AG04450 (cell line): Measurements from ENCODE around the gene WHRN. TPM values are rescaled to one million over a fixed set of nuclear protein-coding genes. Genes with fewer than 3 reads are reported as not detected.

Source experiments
- CTCF ChIA-PET: fragments of 300-600, 350-600 bp; formaldehyde crosslinking; extraction: SDS; loops from one replicate; lab custom pipeline; 2022; ENCODE audit warnings: antibody characterized with exemption, inconsistent platforms; lab: Charles Lee
- POLR2A ChIA-PET: fragments of 350-600 bp; formaldehyde crosslinking; extraction: SDS; loops from one replicate; lab custom pipeline; 2021; ENCODE audit warnings: antibody characterized with exemption, inconsistent platforms; lab: Yijun Ruan, JAX
- DNase-seq: peaks from one replicate; pipeline ENCODE4 v3.0.0-alpha.2; 2011; ENCODE audit warnings: low read depth, low spot score
- H3K27ac ChIP-seq: one replicate; pipeline ENCODE4 v1.5.1; 2012; ENCODE audit warnings: low read depth, low read length, control low read depth
- H3K27me3 ChIP-seq: one replicate; pipeline ENCODE4 v1.6.0; 2012; ENCODE audit warnings: low read length; ENCODE audit not compliant: control insufficient read depth, insufficient read depth
- H3K4me3 ChIP-seq: 2 replicates; pipeline ENCODE4 v1.5.1; 2011; ENCODE audit warnings: mild to moderate bottlenecking, low read depth, low read length, control low read depth
- H3K9me3 ChIP-seq: 2 replicates; pipeline ENCODE4 v1.5.1; 2012; ENCODE audit warnings: low read length; ENCODE audit not compliant: control insufficient read depth, insufficient read depth
- polyA plus RNA-seq: library from polyadenylated mRNA; depleted of rRNA; stranded (reverse); fragments of >200 nt; gene quantifications from 2 replicates; pipeline ENCODE4 v1.2.3, GENCODE V29; 2011
- TF ChIP-seq, protein P1 (sequence below): IDR thresholded peaks from 2 replicates; pipeline ENCODE4 v1.5.1; 2011; ENCODE audit warnings: low read depth, low read length, control low read depth, inconsistent platforms

WHRN gene
- polyA plus RNA-seq, 1 experiment, result 1.1 TPM

DNA sequence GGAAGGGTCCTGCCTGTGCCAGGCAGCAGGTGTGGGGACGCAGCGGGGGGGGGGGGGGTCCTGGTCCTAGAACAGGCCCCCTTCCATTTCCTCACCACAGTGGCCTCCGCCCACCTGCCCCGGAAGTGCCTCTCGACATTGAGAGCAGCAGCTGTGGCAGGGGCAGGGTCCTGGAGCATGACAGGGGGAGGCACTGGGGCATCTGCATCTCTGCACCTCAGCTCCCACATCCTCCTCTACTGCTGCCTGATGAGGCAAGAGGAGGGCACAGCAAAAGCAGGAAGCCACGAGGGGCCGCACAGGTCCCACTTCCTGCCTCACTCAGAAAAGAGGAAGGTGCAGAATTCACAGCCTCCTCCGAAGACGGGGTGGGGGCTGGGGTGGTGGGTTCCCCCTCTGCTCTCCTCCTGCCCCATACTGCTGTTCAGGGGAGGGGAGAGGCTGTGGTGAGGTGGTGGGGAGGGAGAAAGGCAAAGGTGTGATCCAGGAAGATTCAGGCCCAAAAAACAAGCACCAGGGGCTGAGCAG, 132.3 kb downstream of the WHRN start:
- H3K27me3 ChIP-seq, result no peaks in the 10 kb centered on the region
- TF ChIP-seq, protein P1, sequence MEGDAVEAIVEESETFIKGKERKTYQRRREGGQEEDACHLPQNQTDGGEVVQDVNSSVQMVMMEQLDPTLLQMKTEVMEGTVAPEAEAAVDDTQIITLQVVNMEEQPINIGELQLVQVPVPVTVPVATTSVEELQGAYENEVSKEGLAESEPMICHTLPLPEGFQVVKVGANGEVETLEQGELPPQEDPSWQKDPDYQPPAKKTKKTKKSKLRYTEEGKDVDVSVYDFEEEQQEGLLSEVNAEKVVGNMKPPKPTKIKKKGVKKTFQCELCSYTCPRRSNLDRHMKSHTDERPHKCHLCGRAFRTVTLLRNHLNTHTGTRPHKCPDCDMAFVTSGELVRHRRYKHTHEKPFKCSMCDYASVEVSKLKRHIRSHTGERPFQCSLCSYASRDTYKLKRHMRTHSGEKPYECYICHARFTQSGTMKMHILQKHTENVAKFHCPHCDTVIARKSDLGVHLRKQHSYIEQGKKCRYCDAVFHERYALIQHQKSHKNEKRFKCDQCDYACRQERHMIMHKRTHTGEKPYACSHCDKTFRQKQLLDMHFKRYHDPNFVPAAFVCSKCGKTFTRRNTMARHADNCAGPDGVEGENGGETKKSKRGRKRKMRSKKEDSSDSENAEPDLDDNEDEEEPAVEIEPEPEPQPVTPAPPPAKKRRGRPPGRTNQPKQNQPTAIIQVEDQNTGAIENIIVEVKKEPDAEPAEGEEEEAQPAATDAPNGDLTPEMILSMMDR, result no peak
- no peak overlapping the region for H3K4me3 ChIP-seq
- no peak overlapping the region for H3K27ac ChIP-seq
- POLR2A ChIA-PET, result interaction anchor here (1.4 kb wide), 1 partner anchor 9 kb away, joined by 4 read pairs; no protein-coding TSS in a partner anchor
- CTCF ChIA-PET, result no interaction called here
- H3K9me3 ChIP-seq, result no peaks in the 10 kb centered on the region
- DNase-seq, result no peak

DNA sequence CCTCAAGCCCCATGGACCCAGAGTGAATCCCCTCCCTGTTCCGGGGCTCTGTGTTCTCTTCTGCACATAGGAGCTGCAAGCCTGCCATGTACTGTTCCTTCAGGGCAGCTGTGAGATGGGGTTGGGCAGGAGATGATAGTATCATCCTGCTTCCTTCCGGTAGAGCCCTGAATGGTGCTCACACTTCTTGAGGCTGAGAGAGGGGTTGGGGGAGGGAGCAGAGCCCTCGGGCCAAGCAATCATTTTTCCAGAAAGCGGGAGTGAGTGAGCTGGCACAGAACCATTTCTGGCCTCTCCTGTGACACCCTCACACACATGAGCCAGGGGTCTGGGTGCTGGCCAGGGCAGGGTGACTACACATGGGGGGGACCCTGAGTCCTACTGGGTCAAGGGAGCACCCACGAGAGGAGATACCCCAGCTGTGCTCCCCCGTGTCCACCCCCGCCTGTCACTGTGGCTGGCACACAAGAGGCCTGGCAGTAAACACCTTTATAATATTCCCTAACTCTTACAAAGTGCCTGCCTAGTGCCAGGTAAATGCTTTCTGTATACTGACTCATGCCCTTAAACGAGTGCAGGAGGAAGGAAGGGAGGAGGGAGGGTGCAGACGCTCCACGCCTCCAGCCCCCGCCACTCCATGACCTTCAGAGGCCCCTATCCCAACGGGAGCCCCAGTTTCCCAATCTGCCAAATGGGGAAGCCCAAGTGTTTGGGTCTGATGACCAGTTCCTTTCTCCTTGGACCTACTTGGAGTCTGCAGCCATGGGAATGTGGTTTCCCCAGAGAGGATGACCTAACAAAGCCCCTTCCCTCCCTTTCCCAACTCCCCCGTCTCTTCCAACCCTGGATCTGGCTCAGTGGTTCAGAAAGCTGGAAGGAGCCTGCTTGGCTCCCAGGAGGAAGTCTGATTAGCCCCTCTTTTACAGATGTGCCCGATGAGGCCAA, 133.0 kb downstream of the WHRN start:
- ChIA-PET CTCF (no interaction called here), POLR2A (interaction anchor here (1.4 to 1.7 kb wide), 2 partner anchors 8 to 15 kb away, joined by 4 to 5 read pairs; partner anchors contain the start of gene AKNA)
- Histone ChIP-seq H3K27me3 (no peaks in the 10 kb centered on the region), H3K27ac (no peak overlapping the region), H3K4me3 (no peak overlapping the region), H3K9me3 (no peaks in the 10 kb centered on the region)
- no peak for DNase-seq
- TF ChIP-seq, protein P1, result no peak

DNA sequence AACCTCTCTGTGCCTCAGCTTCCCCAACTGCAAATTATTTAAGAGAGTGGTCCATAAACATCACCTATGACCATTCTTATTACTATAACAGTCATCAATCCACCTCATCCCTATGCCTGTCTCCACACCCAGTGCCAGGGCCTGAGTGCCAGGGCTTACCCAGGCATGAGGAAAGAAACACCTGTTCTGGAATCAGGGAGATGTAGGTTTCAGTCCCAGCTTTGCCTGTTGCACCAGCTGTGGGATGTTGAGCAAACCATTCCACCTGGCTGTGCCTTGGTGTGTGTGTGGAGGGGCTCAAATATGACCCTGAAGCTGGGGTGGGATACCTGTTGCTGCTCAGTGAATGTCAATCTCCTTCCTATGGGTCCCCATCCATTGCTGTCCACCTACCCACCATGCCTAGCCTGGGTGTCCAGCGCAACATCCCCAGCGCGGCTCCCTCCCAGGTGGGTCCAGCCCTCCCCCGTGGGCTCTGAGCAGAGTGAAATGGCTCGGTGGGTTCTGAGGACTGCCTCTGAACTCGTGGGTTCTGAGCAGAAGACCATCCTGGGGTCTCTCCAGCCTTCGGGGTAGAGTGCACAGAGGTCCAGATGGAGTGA, 133.8 kb downstream of the WHRN start:
- POLR2A ChIA-PET, result interaction anchor here (1.7 kb wide), 1 partner anchor 16 kb away, joined by 5 read pairs; the partner anchor contains the start of gene AKNA
- CTCF ChIA-PET, result no interaction called here
- H3K27ac ChIP-seq, result no peak overlapping the region
- TF ChIP-seq, protein P1, result no peak
- H3K27me3 ChIP-seq, result no peaks in the 10 kb centered on the region
- no peak for DNase-seq
- no peak overlapping the region for H3K4me3 ChIP-seq
- no peaks in the 10 kb centered on the region for H3K9me3 ChIP-seq

DNA sequence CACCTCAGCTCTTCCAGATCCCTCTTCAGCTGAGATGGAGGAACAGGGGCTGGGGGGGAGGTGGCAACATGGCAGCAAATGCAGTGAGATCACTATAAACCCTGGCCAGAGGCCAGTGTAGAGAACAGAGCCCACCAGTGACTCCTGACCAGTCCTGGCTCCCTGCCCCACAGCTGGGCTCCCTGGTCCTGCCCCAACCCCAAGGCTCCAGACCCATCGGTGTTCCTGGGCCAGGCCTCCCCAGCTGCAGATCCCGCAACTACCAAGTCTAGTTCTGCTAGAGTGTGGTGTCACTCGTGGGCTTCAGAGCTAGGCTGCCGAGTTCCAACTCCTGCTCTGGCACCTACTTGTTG, 134.3 kb downstream of the WHRN start:
- no peak overlapping the region for H3K27ac ChIP-seq
- H3K27me3 ChIP-seq, result no peaks in the 10 kb centered on the region
- TF ChIP-seq, protein P1, result no peak
- DNase-seq, result no peak
- CTCF ChIA-PET, result interaction anchor here (0.6 kb wide), 1 partner anchor 34 kb away, joined by 4 read pairs; no protein-coding TSS in a partner anchor
- H3K9me3 ChIP-seq, result no peaks in the 10 kb centered on the region
- POLR2A ChIA-PET, result interaction anchor here (1.7 kb wide), 1 partner anchor 17 kb away, joined by 5 read pairs; the partner anchor contains the start of gene AKNA
- no peak overlapping the region for H3K4me3 ChIP-seq
